GM19043 (cell line): ENCODE data around the gene CELA3B.
A peak's percentile ranks its signal among the peaks of the same experiment; 100 is the strongest.
"Not testable (repeated sequence)": the region's sequence is repeated elsewhere in the genome, so short reads cannot be mapped to it uniquely, and the experiment has no call there.

Experiments
- ATAC-seq: cut with Tn5 transposase; IDR thresholded peaks from one replicate; pipeline ENCODE4 v1.9.1; 2021; ENCODE audit warnings: low read depth; ENCODE audit not compliant: unreplicated experiment

The CELA3B gene

GRCh38 chr1:22005261-22006149 lies 28.7 kb downstream of the CELA3B start:
- ATAC-seq: not testable (repeated sequence)

GRCh38 chr1:22006736-22007135 lies 29.9 kb downstream of the CELA3B start:
- not testable (repeated sequence) for ATAC-seq

GRCh38 chr1:22007262-22007661 lies 30.4 kb downstream of the CELA3B start:
- not testable (repeated sequence) for ATAC-seq

- not testable (repeated sequence) for ATAC-seq
Observed at GRCh38 chr1:22009566-22009965, 32.7 kb downstream of the CELA3B start.

- ATAC-seq: not testable (repeated sequence)
Observed at GRCh38 chr1:22012752-22013151, 35.9 kb downstream of the CELA3B start.

GRCh38 chr1:22014575-22015206 lies 37.9 kb downstream of the CELA3B start:
- ATAC-seq: not testable (repeated sequence)

- ATAC-seq: peak; percentile 64
Observed at GRCh38 chr1:22018583-22019559, 42.0 kb downstream of the CELA3B start.

- ATAC-seq: no peak
Observed at GRCh38 chr1:22021061-22021460, 44.2 kb downstream of the CELA3B start.

- ATAC-seq: peak; percentile 34
Observed at GRCh38 chr1:22024485-22025367, 47.9 kb downstream of the CELA3B start.

GRCh38 chr1:22025368-22026155 lies 48.7 kb downstream of the CELA3B start:
- ATAC-seq: peak; percentile 45

GRCh38 chr1:22026924-22027289 lies 50.1 kb downstream of the CELA3B start:
- no peak for ATAC-seq

- no peak for ATAC-seq
Observed at GRCh38 chr1:22030057-22030456, 53.2 kb downstream of the CELA3B start.

GRCh38 chr1:22030473-22030872 lies 53.7 kb downstream of the CELA3B start:
- ATAC-seq: no peak

GRCh38 chr1:22031214-22031962 lies 54.6 kb downstream of the CELA3B start:
- no peak for ATAC-seq

- not testable (repeated sequence) for ATAC-seq
Observed at GRCh38 chr1:22034834-22035233, 58.0 kb downstream of the CELA3B start.

- no peak for ATAC-seq
Observed at GRCh38 chr1:22037520-22037919, 60.7 kb downstream of the CELA3B start.

- no peak for ATAC-seq
Observed at GRCh38 chr1:22038036-22038435, 61.2 kb downstream of the CELA3B start.
